K562 (cell line): ENCODE measurements around the gene ZNF362. TPM values are rescaled to one million over a fixed set of nuclear protein-coding genes. Genes with fewer than 3 reads are reported as not detected.

Experiments used
- ATAC-seq: fragments of 200-7000 bp; cut with Tn5 transposase; 3 replicates; pipeline ENCODE4 v1.9.1; 2020; ENCODE audit warnings: moderate library complexity
- BruUV-seq: library from RNA; stranded (reverse); fragments of 400-500 nt; replicated peaks from 2 replicates; lab custom pipeline; 2021; lab: Mats Ljungman, UMichigan
- CTCF ChIA-PET: fragments of 300-600 bp; formaldehyde crosslinking; extraction: SDS; loops from one replicate; lab custom pipeline; 2021; ENCODE audit warnings: low intra/inter-chr PET ratio; lab: Yijun Ruan, JAX
- POLR2A ChIA-PET: fragments of 300-600, 350-650 bp; sonication (Branson Sonifier 250); formaldehyde crosslinking; extraction: SDS; loops from one replicate; lab custom pipeline; 2021; ENCODE audit warnings: antibody characterized with exemption, inconsistent platforms; lab: Yijun Ruan, JAX
- DNase-seq, 4 experiments: peaks; one replicate each; pipeline versions ENCODE4 v3.0.0 to v3.0.0-alpha.2; 2011 to 2018; ENCODE audit warnings: low spot score in 3 of 4, mixed read lengths in 3 of 4; ENCODE audit errors: extremely low read depth in 1 of 4
- FAIRE-seq: peaks from 2 replicates; lab custom pipeline; 2011; peaks lifted over from hg19 to GRCh38; lab: Jason Lieb, UNC
- H2AFZ ChIP-seq: 2 replicates; pipeline ENCODE4 v1.6.0; 2011; ENCODE audit warnings: low read depth, low read length, control low read depth, inconsistent platforms
- H3K27ac ChIP-seq: fragments of 200-600 bp; 3 replicates; pipeline ENCODE4 v1.8.0; 2011; ENCODE audit warnings: low read depth, mild to moderate bottlenecking, control low read depth, inconsistent platforms, low read length, moderate library complexity, mixed read lengths; ENCODE audit errors: extremely low read depth
- H3K27me3 ChIP-seq, 2 experiments: fragments of 300-600 bp in 1 of 2; 2 replicates in 1 of 2; 3 replicates in 1 of 2; pipeline versions ENCODE4 v1.6.0 to v1.8.0; 2011; ENCODE audit warnings: inconsistent platforms in 2 of 2, low read length in 2 of 2, mild to moderate bottlenecking in 1 of 2, mixed read lengths in 1 of 2, moderate library complexity in 1 of 2; ENCODE audit not compliant: control insufficient read depth in 2 of 2, insufficient read depth in 2 of 2
- H3K36me3 ChIP-seq: fragments of 300-600 bp; 3 replicates; pipeline ENCODE4 v1.8.0; 2011; ENCODE audit warnings: mild to moderate bottlenecking, low read length, inconsistent platforms; ENCODE audit not compliant: control insufficient read depth, insufficient read depth
- H3K4me1 ChIP-seq, 2 experiments: fragments of 200-600 bp in 1 of 2; replicated peaks in 1 of 2; 2 replicates in 1 of 2; 3 replicates in 1 of 2; pipeline versions ENCODE4 v1.5.1 to v1.8.0; 2011; ENCODE audit warnings: inconsistent platforms in 2 of 2, low read length in 2 of 2, mild to moderate bottlenecking in 1 of 2, mixed read lengths in 1 of 2, moderate library complexity in 1 of 2; ENCODE audit not compliant: control insufficient read depth in 2 of 2, insufficient read depth in 2 of 2
- H3K4me2 ChIP-seq: 2 replicates; pipeline ENCODE4 v1.6.1; 2011; ENCODE audit warnings: low read length, control low read depth, inconsistent platforms, mixed read lengths; ENCODE audit not compliant: insufficient read depth
- H3K4me3 ChIP-seq: fragments of 200-600 bp; sonication (generic), shearing (Covaris generic); 2 replicates; pipeline ENCODE4 v1.5.1; 2016; ENCODE audit warnings: control low read depth, inconsistent platforms
- H3K79me2 ChIP-seq: fragments of 200-600 bp; 3 replicates; pipeline ENCODE4 v1.8.0; 2011; ENCODE audit warnings: low read length, inconsistent platforms; ENCODE audit not compliant: control insufficient read depth, insufficient read depth
- H3K9ac ChIP-seq, 2 experiments: 2 replicates each; pipeline versions ENCODE4 v1.6.0 to v1.6.1; 2011; ENCODE audit warnings: low read depth in 2 of 2, low read length in 2 of 2, control low read depth in 1 of 2, inconsistent platforms in 1 of 2, mild to moderate bottlenecking in 1 of 2, mixed read lengths in 1 of 2; ENCODE audit not compliant: insufficient read depth in 1 of 2
- H3K9me1 ChIP-seq: one replicate; pipeline ENCODE4 v1.6.0; 2011; ENCODE audit warnings: inconsistent platforms, mild to moderate bottlenecking, low read length, moderate library complexity; ENCODE audit not compliant: control insufficient read depth, insufficient read depth
- H3K9me3 ChIP-seq: replicated peaks from 2 replicates; pipeline ENCODE4 v1.5.1; 2011; ENCODE audit warnings: low read depth, low read length, inconsistent platforms; ENCODE audit not compliant: control insufficient read depth, insufficient read depth
- H4K20me1 ChIP-seq: replicated peaks from 2 replicates; pipeline ENCODE4 v1.6.1; 2011; ENCODE audit warnings: low read length, inconsistent platforms, mixed read lengths; ENCODE audit not compliant: control insufficient read depth, insufficient read depth
- CBX3 ChIP-seq, 2 experiments: IDR thresholded peaks; 1 replicate in 1 of 2; 2 replicates in 1 of 2; pipeline ENCODE4 v1.6.1; 2012; ENCODE audit warnings: inconsistent platforms in 2 of 2, low read length in 2 of 2, borderline replicate concordance in 1 of 2, control low read depth in 1 of 2
- CEBPG ChIP-seq, 3 experiments: fragments of 200-800 bp in 1 of 3; sonication (Bioruptor generic) in 1 of 3; sonication (generic) in 1 of 3; formaldehyde crosslinking in 1 of 3; IDR thresholded peaks in 2 of 3; conservative IDR thresholded peaks in 1 of 3; 2 replicates each; pipeline versions ENCODE4 v1.6.1 to v1.8.0; 2016 to 2022; ENCODE audit warnings: missing compliant biosample characterization in 2 of 3, missing genetic modification characterization in 2 of 3, mild to moderate bottlenecking in 1 of 3, missing genetic modification reagents in 1 of 3
- GABPB2 ChIP-seq: fragments of 250-450 bp; sonication (Bioruptor Pico); conservative IDR thresholded peaks from 2 replicates; pipeline ENCODE4 v1.5.1; 2021; ENCODE audit warnings: mild to moderate bottlenecking
- LEF1 ChIP-seq: fragments of 450-650 bp; IDR thresholded peaks from 2 replicates; pipeline ENCODE4 v1.6.1; 2016; ENCODE audit warnings: mild to moderate bottlenecking
- NFYB ChIP-seq: IDR thresholded peaks from 2 replicates; pipeline ENCODE4 v1.6.1; 2011; ENCODE audit warnings: mild to moderate bottlenecking, moderate library complexity; ENCODE audit not compliant: insufficient read length; ENCODE audit errors: extremely low read depth
- PURB ChIP-seq: sonication (generic); formaldehyde crosslinking; IDR thresholded peaks from 2 replicates; pipeline ENCODE4 v1.9.0; 2021; ENCODE audit warnings: low read depth, mild to moderate bottlenecking, missing genetic modification reagents
- RAD21 ChIP-seq, 2 experiments: fragments of 250-450 bp in 1 of 2; fragments of 450-650 bp in 1 of 2; sonication (Bioruptor Pico) in 1 of 2; formaldehyde crosslinking in 1 of 2; IDR thresholded peaks in 1 of 2; conservative IDR thresholded peaks in 1 of 2; 2 replicates each; pipeline versions ENCODE4 v1.4.0 to v1.8.0; 2020 to 2022; ENCODE audit warnings: mild to moderate bottlenecking in 2 of 2, moderate library complexity in 1 of 2
- SRF ChIP-seq, 2 experiments: fragments of 250-450, 450-650 bp in 1 of 2; sonication (Bioruptor Pico) in 1 of 2; sonication (generic) in 1 of 2; formaldehyde crosslinking; IDR thresholded peaks; 2 replicates each; pipeline versions ENCODE4 v1.5.0 to v1.5.1; 2020 to 2022; ENCODE audit warnings: mild to moderate bottlenecking in 1 of 2, missing genetic modification reagents in 1 of 2
- SRSF1 ChIP-seq: fragments of 200-400 bp; formaldehyde crosslinking; IDR thresholded peaks from 2 replicates; pipeline ENCODE4 v1.6.1; 2017; ENCODE audit warnings: mild to moderate bottlenecking, low read depth, low read length, moderate library complexity
- SRSF3 ChIP-seq: fragments of 200-400 bp; formaldehyde crosslinking; IDR thresholded peaks from 2 replicates; pipeline ENCODE4 v1.6.1; 2016; ENCODE audit warnings: mild to moderate bottlenecking, low read length, moderate library complexity; ENCODE audit not compliant: insufficient read depth
- TRIM28 ChIP-seq: fragments of 450-650 bp; IDR thresholded peaks from 2 replicates; pipeline ENCODE4 v1.6.1; 2017
- ZFP30 ChIP-seq: fragments of 250-450 bp; sonication (Bioruptor Pico); IDR thresholded peaks from 2 replicates; pipeline ENCODE4 v1.8.0; 2022; ENCODE audit warnings: moderate library complexity, mild to moderate bottlenecking, inconsistent platforms, borderline replicate concordance
- ZNF184 ChIP-seq: sonication (generic); formaldehyde crosslinking; IDR thresholded peaks from 2 replicates; pipeline ENCODE4 v1.5.0; 2020; ENCODE audit warnings: missing genetic modification reagents
- ZNF253 ChIP-seq: fragments of 250-450 bp; sonication (Bioruptor Pico); conservative IDR thresholded peaks from 2 replicates; pipeline ENCODE4 v1.6.1; 2021; ENCODE audit warnings: mild to moderate bottlenecking
- ZNF436 ChIP-seq: fragments of 250-450, 450-650 bp; sonication (Bioruptor Pico); formaldehyde crosslinking; IDR thresholded peaks from 2 replicates; pipeline ENCODE4 v1.7.0; 2020; ENCODE audit warnings: mild to moderate bottlenecking
- ZNF707 ChIP-seq: fragments of 250-450 bp; sonication (Bioruptor Pico); conservative IDR thresholded peaks from 2 replicates; pipeline ENCODE4 v1.8.0; 2022; ENCODE audit warnings: inconsistent platforms, mild to moderate bottlenecking, moderate library complexity
- ZNF780A ChIP-seq: fragments of 250-450 bp; sonication (Bioruptor Pico); IDR thresholded peaks from 2 replicates; pipeline ENCODE4 v1.5.0; 2021; ENCODE audit warnings: mild to moderate bottlenecking
- WGBS: fragments of 100-300 bp; shearing (Covaris generic); methylation state at CpG from one replicate; pipeline ENCODE4 v1.1.6; 2016; ENCODE audit warnings: low coverage, mixed read lengths; ENCODE audit not compliant: insufficient coverage; ENCODE audit errors: missing lambda C conversion rate; 5-methylcytosine and 5-hydroxymethylcytosine counted together
- in situ Hi-C: fragments of 300-500 bp; cut with MboI; formaldehyde crosslinking; loops from 4 replicates; pipeline ENCODE4 v1.15.0; 2018; ENCODE audit warnings: inconsistent platforms, mixed read lengths
- intact Hi-C: fragments of 100-400 bp; cut with micrococcal nuclease; formaldehyde crosslinking; loops from 2 replicates; pipeline ENCODE4 v1.14.2; 2022
- polyA plus RNA-seq, 8 experiments: library from polyadenylated mRNA; depleted of rRNA in 4 of 8; stranded (reverse) in 5 of 8; unstranded in 3 of 8; fragments of >200 nt; fragmentation: Nextera tagmentation in 2 of 8; fragmentation: Illumina TruSeq in 1 of 8; extraction: Ambion mirVana in 2 of 8; extraction: Trizol in 1 of 8; gene quantifications; 2 replicates each; pipeline versions ENCODE4 v1.2.1 to v1.2.3, GENCODE V29; 2011 to 2014; ENCODE audit warnings: inconsistent platforms in 1 of 8, missing spikeins in 1 of 8
- total RNA-seq, 7 experiments: library from RNA; depleted of rRNA in 6 of 7; stranded (reverse); fragments of >200 nt in 6 of 7; fragmentation: Illumina TruSeq in 2 of 7; extraction: Trizol in 2 of 7; gene quantifications; 2 replicates each; pipeline versions ENCODE4 v1.2.1 to v1.2.3, GENCODE V29; 2011 to 2021; ENCODE audit warnings: low replicate concordance in 1 of 7
- TF ChIP-seq, protein P1 (sequence below): fragments of 450-650 bp; formaldehyde crosslinking; IDR thresholded peaks from 2 replicates; pipeline ENCODE4 v1.4.0; 2022; ENCODE audit warnings: missing genetic modification characterization
- TF ChIP-seq, protein P2 (sequence below): fragments of 450-650 bp; IDR thresholded peaks from 2 replicates; pipeline ENCODE4 v1.6.1; 2016

ZNF362 gene
- total and polyA plus RNA-seq, 9 of the 15 experiments (the other 6 are each of a cell fraction or from before 2014, with no cell fraction given) = 0.01 to 1.1 (median 0.35) TPM; not detected in 1

DNA sequence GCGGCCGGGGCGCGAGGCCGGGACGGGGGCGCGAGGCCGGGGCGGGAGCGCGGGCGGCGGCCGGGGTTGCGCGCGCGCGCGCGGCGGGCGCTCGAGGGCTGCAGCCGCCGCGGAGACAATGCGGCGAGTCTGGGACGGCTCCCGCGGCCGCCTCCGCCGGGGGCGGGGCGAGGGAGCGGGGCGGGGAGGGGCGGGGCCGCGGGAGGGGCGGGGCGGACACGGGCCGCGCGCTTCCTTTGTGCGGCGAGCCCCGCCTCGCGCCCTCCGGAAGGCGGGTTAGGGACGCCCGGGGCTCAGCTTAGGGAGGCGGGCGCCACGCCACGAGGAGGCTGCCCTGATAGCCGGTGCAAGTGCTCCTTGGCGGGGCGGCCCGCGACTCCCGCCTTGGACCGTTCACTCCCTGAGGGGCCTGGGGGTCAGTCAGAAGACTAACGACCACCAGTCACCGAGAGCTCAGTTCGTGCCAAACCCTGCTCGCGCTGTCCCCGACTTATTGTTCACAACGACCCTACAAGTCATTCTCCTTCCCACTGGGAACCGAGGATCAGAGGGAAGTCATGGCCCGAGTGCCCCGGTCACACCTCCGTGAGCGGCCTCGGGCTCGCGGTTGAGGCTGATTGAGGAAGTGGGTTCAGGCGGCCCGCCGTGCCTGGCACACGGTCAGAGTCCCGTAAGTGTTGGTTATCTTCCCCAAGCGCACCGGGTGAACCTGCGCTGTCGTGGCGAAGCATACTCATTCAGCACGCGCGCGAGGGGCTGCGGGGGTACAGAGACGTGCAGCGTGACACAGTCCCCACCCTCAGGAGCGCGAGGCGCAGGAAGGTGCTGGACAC is 93.7 kb downstream of the ZNF362 start:
- peaks cover 32 to 35% of the 10 kb centered on the region in 2 experiments for H3K4me1 ChIP-seq
- no peaks in the 10 kb centered on the region for H3K9me3 ChIP-seq
- H2AFZ ChIP-seq = peak overlapping the region; percentile 91
- no peaks in the 10 kb centered on the region for H3K9me1 ChIP-seq
- peak; percentile 26 for FAIRE-seq
- H3K9ac ChIP-seq = peak overlapping the region; percentile 94 to 99
- CTCF ChIA-PET = interaction anchor here (1.8 kb wide), 1 partner anchor 54 kb away, joined by 8 read pairs; no protein-coding TSS in a partner anchor
- intact Hi-C loops (no loop called here), in situ Hi-C loops (no loop called here)
- peak overlapping the region; percentile 71 for H3K4me3 ChIP-seq
- ATAC-seq = peak; percentile 93
- peaks cover 56% of the 10 kb centered on the region for H3K79me2 ChIP-seq
- no peaks in the 10 kb centered on the region for H3K27me3 ChIP-seq
- WGBS = under 1% methylated on average over 42 of the region's 104 CpGs
- H4K20me1 ChIP-seq = 0 out of 2 replicates have a peak, but pooled peaks cover 13% of the 10 kb centered on the region
- POLR2A ChIA-PET = interaction anchor here (0.6 to 1.9 kb wide), 9 partner anchors 8 to 29 kb away, joined by 3 to 10 read pairs (median 4); partner anchors contain the start of gene A3GALT2
- DNase-seq = peak; percentile 93 to 97 (median 96)
- H3K4me2 ChIP-seq = peak overlapping the region; percentile 97
- no TSS peak for BruUV-seq
- peaks cover 21% of the 10 kb centered on the region; the same call in 2 of the 3 replicates for H3K36me3 ChIP-seq
- peak overlapping the region; percentile 93 for H3K27ac ChIP-seq
- TF ChIP-seq ZNF184 (CRISPR knock-in tag) (no peak), ZNF436 (CRISPR knock-in tag) (no peak), SRSF1 (peak; percentile 64; the same call in 1 of the 2 replicates), ZFP30 (no peak), RAD21 (CRISPR knock-in tag; conservative IDR thresholded peaks at IDR 0.05 in 1 of 2, IDR thresholded peaks at IDR 0.05 in 1 of 2) (no peak), LEF1 (no peak), CBX3 (IDR thresholded peaks at IDR 0.05; ENCODE audit: borderline replicate concordance in 1 of 2, low read length in 2 of 2) (peak in 1 of 2 experiments; percentile 18; a peak in 1 of 3 replicates), SRF (CRISPR knock-in tag; IDR thresholded peaks at IDR 0.05) (peak in 1 of 2 experiments; percentile 57; a peak in 2 of 4 replicates), NFYB (no peak), CEBPG (CRISPR knock-in tag; IDR thresholded peaks at IDR 0.05) (no peak; the same call in 1 of the 2 replicates), CEBPG (tag; conservative IDR thresholded peaks at IDR 0.05 in 1 of 2, IDR thresholded peaks at IDR 0.05 in 1 of 2) (no peak), PURB (CRISPR knock-in tag) (no peak), SRSF3 (no peak), ZNF780A (CRISPR knock-in tag) (no peak), ZNF253 (CRISPR knock-in tag) (0 out of 2 replicates have a peak, but pooled peaks have one; percentile 27), ZNF707 (CRISPR knock-in tag) (no peak), GABPB2 (CRISPR knock-in tag) (0 out of 2 replicates have a peak, but pooled peaks have one; percentile 56), TRIM28 (no peak)
- TF ChIP-seq, protein P1, sequence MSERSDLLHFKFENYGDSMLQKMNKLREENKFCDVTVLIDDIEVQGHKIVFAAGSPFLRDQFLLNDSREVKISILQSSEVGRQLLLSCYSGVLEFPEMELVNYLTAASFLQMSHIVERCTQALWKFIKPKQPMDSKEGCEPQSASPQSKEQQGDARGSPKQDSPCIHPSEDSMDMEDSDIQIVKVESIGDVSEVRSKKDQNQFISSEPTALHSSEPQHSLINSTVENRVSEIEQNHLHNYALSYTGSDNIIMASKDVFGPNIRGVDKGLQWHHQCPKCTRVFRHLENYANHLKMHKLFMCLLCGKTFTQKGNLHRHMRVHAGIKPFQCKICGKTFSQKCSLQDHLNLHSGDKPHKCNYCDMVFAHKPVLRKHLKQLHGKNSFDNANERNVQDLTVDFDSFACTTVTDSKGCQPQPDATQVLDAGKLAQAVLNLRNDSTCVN (CRISPR knock-in tag) = no peak
- TF ChIP-seq, protein P2, sequence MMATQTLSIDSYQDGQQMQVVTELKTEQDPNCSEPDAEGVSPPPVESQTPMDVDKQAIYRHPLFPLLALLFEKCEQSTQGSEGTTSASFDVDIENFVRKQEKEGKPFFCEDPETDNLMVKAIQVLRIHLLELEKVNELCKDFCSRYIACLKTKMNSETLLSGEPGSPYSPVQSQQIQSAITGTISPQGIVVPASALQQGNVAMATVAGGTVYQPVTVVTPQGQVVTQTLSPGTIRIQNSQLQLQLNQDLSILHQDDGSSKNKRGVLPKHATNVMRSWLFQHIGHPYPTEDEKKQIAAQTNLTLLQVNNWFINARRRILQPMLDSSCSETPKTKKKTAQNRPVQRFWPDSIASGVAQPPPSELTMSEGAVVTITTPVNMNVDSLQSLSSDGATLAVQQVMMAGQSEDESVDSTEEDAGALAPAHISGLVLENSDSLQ = no peak
